ENCODE data around the gene STMN1. TPM values are rescaled to one million over a fixed set of nuclear protein-coding genes. Genes with fewer than 3 reads are reported as not detected.

STMN1 gene
- total RNA-seq, 4 donors from 2014 or later = 21.8 to 33.6 (median 28.1) TPM

DNA sequence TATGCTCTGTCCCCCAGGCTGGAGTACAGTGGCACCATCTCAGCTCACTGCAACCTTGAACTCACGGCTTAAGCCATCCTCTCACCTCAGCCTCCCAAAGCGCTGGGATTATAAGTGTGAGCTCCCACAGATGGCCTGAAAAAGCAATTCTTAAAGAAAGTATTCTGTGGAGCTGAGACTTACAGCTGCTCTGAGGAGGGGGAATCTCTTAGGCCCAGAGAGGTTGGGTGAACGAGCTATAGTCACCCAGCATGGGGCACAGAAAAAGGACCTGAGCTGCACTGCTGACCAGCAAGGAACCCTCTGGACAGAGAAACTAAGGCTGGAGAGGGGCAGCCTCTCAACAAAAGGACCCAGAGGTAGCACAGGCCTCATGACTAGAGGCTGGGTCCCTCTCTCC is 32.0 kb downstream of the STMN1 start:
- peak overlapping the region; percentile 92 for H3K27ac ChIP-seq
- no peak for DNase-seq (ENCODE audit: low spot score in 2 of 2)
- H3K36me3 ChIP-seq = peaks cover under 1% of the 10 kb centered on the region
- H3K9me3 ChIP-seq = no peaks in the 10 kb centered on the region
- 96% methylated on average over 3 of the region's 3 CpGs for WGBS
- peak overlapping the region; percentile 82 for H3K4me3 ChIP-seq
- H3K27me3 ChIP-seq = no peaks in the 10 kb centered on the region
- peaks cover 75% of the 10 kb centered on the region for H3K4me1 ChIP-seq
- no peak for TF ChIP-seq POLR2AphosphoS5 (IDR thresholded peaks at IDR 0.05)
- TF ChIP-seq EP300 (IDR thresholded peaks at IDR 0.05) = no peak
- TF ChIP-seq, protein P1, sequence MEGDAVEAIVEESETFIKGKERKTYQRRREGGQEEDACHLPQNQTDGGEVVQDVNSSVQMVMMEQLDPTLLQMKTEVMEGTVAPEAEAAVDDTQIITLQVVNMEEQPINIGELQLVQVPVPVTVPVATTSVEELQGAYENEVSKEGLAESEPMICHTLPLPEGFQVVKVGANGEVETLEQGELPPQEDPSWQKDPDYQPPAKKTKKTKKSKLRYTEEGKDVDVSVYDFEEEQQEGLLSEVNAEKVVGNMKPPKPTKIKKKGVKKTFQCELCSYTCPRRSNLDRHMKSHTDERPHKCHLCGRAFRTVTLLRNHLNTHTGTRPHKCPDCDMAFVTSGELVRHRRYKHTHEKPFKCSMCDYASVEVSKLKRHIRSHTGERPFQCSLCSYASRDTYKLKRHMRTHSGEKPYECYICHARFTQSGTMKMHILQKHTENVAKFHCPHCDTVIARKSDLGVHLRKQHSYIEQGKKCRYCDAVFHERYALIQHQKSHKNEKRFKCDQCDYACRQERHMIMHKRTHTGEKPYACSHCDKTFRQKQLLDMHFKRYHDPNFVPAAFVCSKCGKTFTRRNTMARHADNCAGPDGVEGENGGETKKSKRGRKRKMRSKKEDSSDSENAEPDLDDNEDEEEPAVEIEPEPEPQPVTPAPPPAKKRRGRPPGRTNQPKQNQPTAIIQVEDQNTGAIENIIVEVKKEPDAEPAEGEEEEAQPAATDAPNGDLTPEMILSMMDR (IDR thresholded peaks at IDR 0.05) = no peak
- no peak for TF ChIP-seq POLR2A (IDR thresholded peaks at IDR 0.05)

GRCh38 chr1:25873120-25873519 is 33.1 kb downstream of the STMN1 start:
- peaks cover 3% of the 10 kb centered on the region for H3K36me3 ChIP-seq
- peaks cover 70% of the 10 kb centered on the region for H3K4me1 ChIP-seq
- H3K27me3 ChIP-seq = no peaks in the 10 kb centered on the region
- peak overlapping the region; percentile 30 for H3K27ac ChIP-seq
- TF ChIP-seq EP300 (IDR thresholded peaks at IDR 0.05) = no peak
- TF ChIP-seq, protein P1 (IDR thresholded peaks at IDR 0.05) = no peak
- TF ChIP-seq POLR2AphosphoS5 (IDR thresholded peaks at IDR 0.05) = no peak
- no peak for TF ChIP-seq POLR2A (IDR thresholded peaks at IDR 0.05)
- DNase-seq (ENCODE audit: low spot score in 2 of 2) = no peak
- H3K9me3 ChIP-seq = no peaks in the 10 kb centered on the region
- WGBS = 36% methylated on average over 3 of the region's 3 CpGs
- H3K4me3 ChIP-seq = no peak overlapping the region

DNA sequence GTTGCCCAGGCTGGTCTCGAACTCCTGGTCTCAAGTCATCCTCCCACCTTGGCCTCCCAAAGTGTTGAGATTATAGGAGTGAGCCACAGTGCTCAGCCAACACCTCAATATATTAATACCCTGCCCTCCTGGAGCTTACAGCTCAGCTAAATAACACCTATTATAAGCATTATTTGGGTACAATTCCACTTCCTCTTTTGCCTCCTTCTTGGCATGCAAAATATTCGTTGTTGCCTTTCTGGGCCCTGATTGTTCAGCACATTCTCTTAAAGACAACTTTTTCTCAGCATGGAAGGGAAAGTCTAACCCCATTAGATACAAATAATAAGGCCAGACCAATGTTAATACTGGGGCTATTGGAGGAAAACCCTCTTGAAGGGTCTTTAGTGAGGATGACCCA is 33.5 kb downstream of the STMN1 start:
- no peaks in the 10 kb centered on the region for H3K27me3 ChIP-seq
- peak overlapping the region; percentile 30 for H3K27ac ChIP-seq
- H3K36me3 ChIP-seq = peaks cover 3% of the 10 kb centered on the region
- no peak overlapping the region for H3K4me3 ChIP-seq
- H3K4me1 ChIP-seq = peaks cover 71% of the 10 kb centered on the region
- H3K9me3 ChIP-seq = no peaks in the 10 kb centered on the region
- no peak for DNase-seq (ENCODE audit: low spot score in 2 of 2)
- TF ChIP-seq POLR2AphosphoS5 (IDR thresholded peaks at IDR 0.05) (no peak), EP300 (IDR thresholded peaks at IDR 0.05) (no peak), POLR2A (IDR thresholded peaks at IDR 0.05) (no peak)
- TF ChIP-seq, protein P1 (IDR thresholded peaks at IDR 0.05) = no peak
- 55% methylated on average over 2 of the region's 2 CpGs for WGBS

- no peak overlapping the region for H3K4me3 ChIP-seq
- peak overlapping the region; percentile 64 for H3K27ac ChIP-seq
- H3K36me3 ChIP-seq = peaks cover 3% of the 10 kb centered on the region
- no peaks in the 10 kb centered on the region for H3K9me3 ChIP-seq
- no peaks in the 10 kb centered on the region for H3K27me3 ChIP-seq
- 59% methylated on average over 9 of the region's 9 CpGs for WGBS
- peaks cover 72% of the 10 kb centered on the region for H3K4me1 ChIP-seq
- DNase-seq (ENCODE audit: low spot score in 2 of 2) = peak in 1 of 2 donors; percentile 59
- TF ChIP-seq, protein P1 (IDR thresholded peaks at IDR 0.05) = no peak
- no peak for TF ChIP-seq EP300 (IDR thresholded peaks at IDR 0.05)
- TF ChIP-seq POLR2AphosphoS5 (IDR thresholded peaks at IDR 0.05) = no peak
- TF ChIP-seq POLR2A (IDR thresholded peaks at IDR 0.05) = no peak
Measured at GRCh38 chr1:25871704-25872494, 34.3 kb downstream of the STMN1 start.

DNA sequence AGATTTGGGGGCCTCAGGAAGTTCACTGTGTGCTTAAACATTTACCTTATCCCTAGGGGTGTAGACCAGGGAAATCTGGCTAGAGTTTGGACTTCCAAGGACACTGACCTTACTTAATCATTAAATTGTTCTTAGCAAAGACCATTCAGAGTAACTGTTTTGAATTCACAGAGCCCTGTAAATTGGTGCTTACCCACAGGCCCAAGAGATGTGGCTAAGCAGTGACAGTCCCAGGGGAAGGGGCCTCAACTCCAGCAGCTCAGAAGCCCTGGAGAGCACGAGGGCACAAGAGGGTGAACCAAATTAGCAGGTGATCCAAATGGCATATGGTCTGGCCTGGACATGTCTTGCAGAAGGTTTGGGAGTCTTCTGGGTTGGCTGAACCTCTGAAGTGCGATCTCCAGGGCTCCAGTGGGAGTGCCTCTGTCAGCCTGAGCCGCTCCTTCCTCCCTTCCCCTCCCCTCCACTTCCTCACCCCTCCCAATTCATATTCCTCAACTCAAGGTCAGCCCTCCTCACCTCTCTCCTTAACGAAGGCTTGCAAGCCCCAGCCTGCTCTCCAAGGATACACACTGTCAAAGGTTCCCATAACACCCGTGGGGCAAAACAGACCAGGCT is 35.0 kb downstream of the STMN1 start:
- WGBS = 26% methylated on average over 5 of the region's 5 CpGs
- H3K4me1 ChIP-seq = peaks cover 67% of the 10 kb centered on the region
- H3K27ac ChIP-seq = peak overlapping the region; percentile 64
- no peak for TF ChIP-seq POLR2A (IDR thresholded peaks at IDR 0.05)
- no peak for TF ChIP-seq POLR2AphosphoS5 (IDR thresholded peaks at IDR 0.05)
- no peak for TF ChIP-seq EP300 (IDR thresholded peaks at IDR 0.05)
- TF ChIP-seq, protein P1 (IDR thresholded peaks at IDR 0.05) = no peak
- no peak for DNase-seq (ENCODE audit: low spot score in 2 of 2)
- H3K4me3 ChIP-seq = no peak overlapping the region
- H3K9me3 ChIP-seq = no peaks in the 10 kb centered on the region
- peaks cover 3% of the 10 kb centered on the region for H3K36me3 ChIP-seq
- H3K27me3 ChIP-seq = no peaks in the 10 kb centered on the region
